ENCODE measurements around the gene RRAGD.

- TF ChIP-seq CTCF (IDR thresholded peaks at IDR 0.05) = no peak
- no peak for TF ChIP-seq POLR2A (IDR thresholded peaks at IDR 0.05)
Measured at GRCh38 chr6:89434954-89435353, 22.9 kb upstream of the RRAGD start.
